HG02884 (cell line): ENCODE measurements around the gene TENM4.

Experiments
- ATAC-seq: cut with Tn5 transposase; IDR thresholded peaks from one replicate; pipeline ENCODE4 v1.9.1; 2021; ENCODE audit warnings: mild to moderate bottlenecking, moderate library complexity; ENCODE audit not compliant: unreplicated experiment

TENM4 gene

GRCh38 chr11:78735711-78736110 is 705.1 kb downstream of the TENM4 start:
- ATAC-seq: no peak

GRCh38 chr11:78733031-78733430 is 707.8 kb downstream of the TENM4 start:
- ATAC-seq: no peak

GRCh38 chr11:78732246-78732645 is 708.6 kb downstream of the TENM4 start:
- no peak for ATAC-seq

- ATAC-seq: no peak
Measured at GRCh38 chr11:78731027-78731426, 709.8 kb downstream of the TENM4 start.

GRCh38 chr11:78730267-78730824 is 710.5 kb downstream of the TENM4 start:
- ATAC-seq: no peak

- no peak for ATAC-seq
Measured at GRCh38 chr11:78727816-78728215, 713.0 kb downstream of the TENM4 start.

- ATAC-seq: no peak
Measured at GRCh38 chr11:78725200-78725599, 715.6 kb downstream of the TENM4 start.

- no peak for ATAC-seq
Measured at GRCh38 chr11:78722786-78723185, 718.0 kb downstream of the TENM4 start.

- no peak for ATAC-seq
Measured at GRCh38 chr11:78720281-78720989, 720.4 kb downstream of the TENM4 start.

GRCh38 chr11:78717041-78717440 is 723.8 kb downstream of the TENM4 start:
- no peak for ATAC-seq

- ATAC-seq: no peak
Measured at GRCh38 chr11:78715639-78716311, 725.1 kb downstream of the TENM4 start.

- no peak for ATAC-seq
Measured at GRCh38 chr11:78714539-78714938, 726.3 kb downstream of the TENM4 start.

GRCh38 chr11:78711735-78712134 is 729.1 kb downstream of the TENM4 start:
- ATAC-seq: no peak

GRCh38 chr11:78710417-78710816 is 730.4 kb downstream of the TENM4 start:
- no peak for ATAC-seq

- no peak for ATAC-seq
Measured at GRCh38 chr11:78708388-78708787, 732.4 kb downstream of the TENM4 start.

- no peak for ATAC-seq
Measured at GRCh38 chr11:78706551-78706950, 734.3 kb downstream of the TENM4 start.

- no peak for ATAC-seq
Measured at GRCh38 chr11:78704811-78705210, 736.0 kb downstream of the TENM4 start.

GRCh38 chr11:78699609-78700135 is 741.2 kb downstream of the TENM4 start:
- no peak for ATAC-seq

GRCh38 chr11:78698612-78699011 is 742.2 kb downstream of the TENM4 start:
- no peak for ATAC-seq

GRCh38 chr11:78696177-78696576 is 744.7 kb downstream of the TENM4 start:
- no peak for ATAC-seq

GRCh38 chr11:78694152-78694551 is 746.7 kb downstream of the TENM4 start:
- no peak for ATAC-seq

- ATAC-seq: no peak
Measured at GRCh38 chr11:78691215-78691614, 749.6 kb downstream of the TENM4 start.
